Lung (tissue), 12 donors: ENCODE measurements around the gene CD5L. TPM values are rescaled to one million over a fixed set of nuclear protein-coding genes. Genes with fewer than 3 reads are reported as not detected.

Experiments
- ATAC-seq: fragments of 200-7000 bp; cut with Tn5 transposase; one replicate; pipeline ENCODE4 v1.9.1; 2020; ENCODE audit warnings: moderate number of reproducible peaks; ENCODE audit not compliant: insufficient read depth, low FRiP score
- DNase-seq, 3 donors: peaks; one replicate each; pipeline ENCODE4 v3.0.0-alpha.2; 2013 to 2017
- H3K27ac ChIP-seq, 2 donors: one replicate each; pipeline ENCODE4 v1.5.1; 2013; ENCODE audit warnings: mild to moderate bottlenecking in 2 of 2, moderate library complexity in 2 of 2, control low read depth in 1 of 2, inconsistent platforms in 1 of 2, low read depth in 1 of 2, low read length in 1 of 2
- H3K27me3 ChIP-seq, 3 donors: one replicate each; pipeline ENCODE4 v1.5.1; 2013; ENCODE audit warnings: low read length in 2 of 3; ENCODE audit not compliant: control insufficient read depth in 3 of 3, insufficient read depth in 3 of 3
- H3K36me3 ChIP-seq, 4 donors: one replicate each; pipeline ENCODE4 v1.5.1; 2013; ENCODE audit warnings: low read length in 4 of 4, mild to moderate bottlenecking in 1 of 4, moderate library complexity in 1 of 4; ENCODE audit not compliant: control insufficient read depth in 4 of 4, insufficient read depth in 4 of 4
- H3K4me1 ChIP-seq, 5 donors: one replicate each; pipeline ENCODE4 v1.5.1; 2013; ENCODE audit warnings: low read length in 5 of 5, mild to moderate bottlenecking in 2 of 5, moderate library complexity in 1 of 5; ENCODE audit not compliant: control insufficient read depth in 5 of 5, insufficient read depth in 5 of 5
- H3K4me3 ChIP-seq: one replicate; pipeline ENCODE4 v1.5.1; 2013; ENCODE audit warnings: mild to moderate bottlenecking, control low read depth, moderate library complexity
- H3K9ac ChIP-seq, 2 donors: one replicate each; pipeline ENCODE4 v1.5.1; 2013; ENCODE audit warnings: low read length in 2 of 2, control low read depth in 1 of 2; ENCODE audit not compliant: insufficient read depth in 1 of 2
- H3K9me3 ChIP-seq, 4 donors: one replicate each; pipeline ENCODE4 v1.5.1; 2013; ENCODE audit warnings: low read length in 3 of 4, mild to moderate bottlenecking in 1 of 4, moderate library complexity in 1 of 4; ENCODE audit not compliant: control insufficient read depth in 4 of 4, insufficient read depth in 3 of 4
- CTCF ChIP-seq: IDR thresholded peaks from 2 replicates; pipeline ENCODE4 v1.5.1; 2012; ENCODE audit warnings: mild to moderate bottlenecking; ENCODE audit errors: control extremely low read depth, extremely low read depth
- WGBS, 2 donors: extraction: QIAGEN DNeasy Blood & Tissue Kit; methylation state at CpG; one replicate each; pipeline ENCODE4 v1.1.7; 2013; 5-methylcytosine and 5-hydroxymethylcytosine counted together
- polyA plus RNA-seq, 2 donors: library from polyadenylated mRNA; stranded (reverse); fragments of 200-250 nt; gene quantifications; one replicate each; pipeline ENCODE4 v1.2.1, GENCODE V29; 2013
- total RNA-seq, 2 donors: library from RNA; depleted of rRNA in 1 of 2; stranded (reverse); fragments of >200 nt in 1 of 2; gene quantifications; one replicate each; pipeline ENCODE4 v1.2.1, GENCODE V29; 2014 to 2021
- donor health status: control.
- donor health status: control.
- donor health status: Bipolar disorder and iron deficiency.
- donor health status: healthy.
- donor health status: DM: yes; HTN: yes; CAD: no.

Gene CD5L
- total and polyA plus RNA-seq, 4 donors: 0.17 to 6.1 (median 0.40) TPM

GRCh38 chr1:157785248-157785647 lies 56.4 kb downstream of the CD5L start:
- ATAC-seq (no peak), DNase-seq (no peak)
- H3K27me3 ChIP-seq: no peaks in the 10 kb centered on the region
- TF ChIP-seq CTCF: no peak
- peaks cover 0 to 2% (median 0%) of the 10 kb centered on the region in 4 donors for H3K9me3 ChIP-seq
- H3K9ac ChIP-seq: no peak overlapping the region
- no peak overlapping the region for H3K27ac ChIP-seq
- WGBS, 2 donors: 8 to 30% methylated on average over 1 of the region's 1 CpG
- no peak overlapping the region for H3K4me3 ChIP-seq
- H3K36me3 ChIP-seq: no peaks in the 10 kb centered on the region
- no peaks in the 10 kb centered on the region for H3K4me1 ChIP-seq

- H3K9me3 ChIP-seq: peaks cover 0 to 2% (median 0%) of the 10 kb centered on the region in 4 donors
- no peak for ATAC-seq
- H3K27me3 ChIP-seq: no peaks in the 10 kb centered on the region
- DNase-seq: no peak
- TF ChIP-seq CTCF: no peak
- no peak overlapping the region for H3K27ac ChIP-seq
- H3K4me3 ChIP-seq: no peak overlapping the region
- H3K36me3 ChIP-seq: no peaks in the 10 kb centered on the region
- H3K4me1 ChIP-seq: no peaks in the 10 kb centered on the region
- WGBS, 2 donors: 82 to 90% methylated on average over 3 of the region's 3 CpGs
- no peak overlapping the region for H3K9ac ChIP-seq
These were observed 56.8 kb downstream of the CD5L start for GRCh38 chr1:157784801-157785200.

GRCh38 chr1:157782931-157783330 lies 58.7 kb downstream of the CD5L start:
- Histone ChIP-seq H3K4me1 (no peaks in the 10 kb centered on the region), H3K36me3 (no peaks in the 10 kb centered on the region), H3K27me3 (no peaks in the 10 kb centered on the region), H3K27ac (no peak overlapping the region), H3K4me3 (no peak overlapping the region), H3K9ac (no peak overlapping the region), H3K9me3 (peaks cover 0 to 2% (median 0%) of the 10 kb centered on the region in 4 donors)
- WGBS, 2 donors: 40 to 67% methylated on average over 1 of the region's 1 CpG
- TF ChIP-seq CTCF: no peak
- DNase-seq (no peak), ATAC-seq (no peak)

- DNase-seq (no peak), ATAC-seq (no peak)
- WGBS, 2 donors: 35 to 39% methylated on average over 2 of the region's 2 CpGs
- Histone ChIP-seq H3K4me1 (no peaks in the 10 kb centered on the region), H3K36me3 (no peaks in the 10 kb centered on the region), H3K9me3 (peaks cover 0 to 2% (median 0%) of the 10 kb centered on the region in 4 donors), H3K27ac (no peak overlapping the region), H3K4me3 (no peak overlapping the region), H3K9ac (no peak overlapping the region), H3K27me3 (no peaks in the 10 kb centered on the region)
- no peak for TF ChIP-seq CTCF
These were observed 60.6 kb downstream of the CD5L start for GRCh38 chr1:157781048-157781447.
